HL-60 (cell line): ENCODE measurements around the gene RIC8A.

Experiments used
- DNase-seq, 2 experiments: peaks; one replicate each; pipeline ENCODE4 v3.0.0-alpha.2; 2010 to 2020; ENCODE audit warnings: low read depth in 1 of 2, low spot score in 1 of 2
- H3K27ac ChIP-seq: fragments of 250-450 bp; sonication (Bioruptor Pico); replicated peaks from 2 replicates; pipeline ENCODE4 v1.5.1; 2020; ENCODE audit warnings: mild to moderate bottlenecking, moderate library complexity
- H3K27me3 ChIP-seq: fragments of 250-450 bp; sonication (Bioruptor Pico); 2 replicates; pipeline ENCODE4 v1.5.1; 2021; ENCODE audit warnings: mild to moderate bottlenecking, moderate library complexity; ENCODE audit not compliant: insufficient read depth, poor library complexity, severe bottlenecking
- H3K4me3 ChIP-seq: replicated peaks from 2 replicates; pipeline ENCODE4 v1.5.1; 2011; ENCODE audit warnings: mild to moderate bottlenecking, control low read depth, low read length; ENCODE audit not compliant: insufficient read depth
- POLR2AphosphoS5 ChIP-seq: IDR thresholded peaks from 2 replicates; pipeline ENCODE4 v1.6.1; 2012; ENCODE audit warnings: low read depth
- TF ChIP-seq, protein P1 (sequence below): IDR thresholded peaks from 2 replicates; pipeline ENCODE4 v1.6.1; 2012; ENCODE audit warnings: low read depth; ENCODE audit not compliant: insufficient replicate concordance

Gene RIC8A

DNA sequence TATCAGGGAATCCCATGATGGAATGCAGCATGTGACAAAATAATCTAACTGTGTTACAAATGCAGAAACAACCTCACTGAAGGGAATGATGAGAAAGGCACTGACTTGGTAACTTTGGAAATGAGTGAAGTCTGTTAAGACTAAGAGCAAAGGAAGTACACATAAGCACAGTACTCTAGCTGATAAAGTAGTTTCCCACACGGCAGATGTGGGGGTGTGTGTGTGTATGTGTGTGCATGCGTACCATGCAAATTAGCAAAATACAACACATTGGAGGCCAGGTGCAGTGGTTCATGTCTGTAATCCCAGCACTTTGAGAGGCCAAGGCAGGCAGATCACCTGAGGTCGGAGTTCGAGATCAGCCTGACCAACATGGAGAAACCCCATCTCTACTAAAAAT is 54.1 kb downstream of the RIC8A start:
- no peak for DNase-seq
- H3K27me3 ChIP-seq = no peaks in the 10 kb centered on the region
- H3K4me3 ChIP-seq = no peak overlapping the region
- no peak for TF ChIP-seq POLR2AphosphoS5
- TF ChIP-seq, protein P1, sequence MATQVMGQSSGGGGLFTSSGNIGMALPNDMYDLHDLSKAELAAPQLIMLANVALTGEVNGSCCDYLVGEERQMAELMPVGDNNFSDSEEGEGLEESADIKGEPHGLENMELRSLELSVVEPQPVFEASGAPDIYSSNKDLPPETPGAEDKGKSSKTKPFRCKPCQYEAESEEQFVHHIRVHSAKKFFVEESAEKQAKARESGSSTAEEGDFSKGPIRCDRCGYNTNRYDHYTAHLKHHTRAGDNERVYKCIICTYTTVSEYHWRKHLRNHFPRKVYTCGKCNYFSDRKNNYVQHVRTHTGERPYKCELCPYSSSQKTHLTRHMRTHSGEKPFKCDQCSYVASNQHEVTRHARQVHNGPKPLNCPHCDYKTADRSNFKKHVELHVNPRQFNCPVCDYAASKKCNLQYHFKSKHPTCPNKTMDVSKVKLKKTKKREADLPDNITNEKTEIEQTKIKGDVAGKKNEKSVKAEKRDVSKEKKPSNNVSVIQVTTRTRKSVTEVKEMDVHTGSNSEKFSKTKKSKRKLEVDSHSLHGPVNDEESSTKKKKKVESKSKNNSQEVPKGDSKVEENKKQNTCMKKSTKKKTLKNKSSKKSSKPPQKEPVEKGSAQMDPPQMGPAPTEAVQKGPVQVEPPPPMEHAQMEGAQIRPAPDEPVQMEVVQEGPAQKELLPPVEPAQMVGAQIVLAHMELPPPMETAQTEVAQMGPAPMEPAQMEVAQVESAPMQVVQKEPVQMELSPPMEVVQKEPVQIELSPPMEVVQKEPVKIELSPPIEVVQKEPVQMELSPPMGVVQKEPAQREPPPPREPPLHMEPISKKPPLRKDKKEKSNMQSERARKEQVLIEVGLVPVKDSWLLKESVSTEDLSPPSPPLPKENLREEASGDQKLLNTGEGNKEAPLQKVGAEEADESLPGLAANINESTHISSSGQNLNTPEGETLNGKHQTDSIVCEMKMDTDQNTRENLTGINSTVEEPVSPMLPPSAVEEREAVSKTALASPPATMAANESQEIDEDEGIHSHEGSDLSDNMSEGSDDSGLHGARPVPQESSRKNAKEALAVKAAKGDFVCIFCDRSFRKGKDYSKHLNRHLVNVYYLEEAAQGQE = no peak
- no peak overlapping the region for H3K27ac ChIP-seq
